DMS153 treated with DMSO at 0.1 percent for 48 hours (cell line): ENCODE data around the gene MRPL46.
"Not testable (repeated sequence)": the region's sequence is repeated elsewhere in the genome, so short reads cannot be mapped to it uniquely, and the experiment has no call there.

Experiments
- DNase-seq: peaks from one replicate; lab custom pipeline; 2025; ENCODE audit not compliant: unreplicated experiment; lab: John Stamatoyannopoulos, UW

The MRPL46 gene

GRCh38 chr15:88479169-88479568 lies 12.0 kb upstream of the MRPL46 start:
- DNase-seq = no peak

GRCh38 chr15:88477904-88478303 lies 10.7 kb upstream of the MRPL46 start:
- no peak for DNase-seq

- DNase-seq = no peak
Measured at GRCh38 chr15:88477126-88477525, 9.9 kb upstream of the MRPL46 start.

GRCh38 chr15:88476635-88477060 lies 9.5 kb upstream of the MRPL46 start:
- peak; percentile 4 for DNase-seq

GRCh38 chr15:88473661-88474293 lies 6.6 kb upstream of the MRPL46 start:
- DNase-seq = not testable (repeated sequence)

GRCh38 chr15:88472225-88472624 lies 5.0 kb upstream of the MRPL46 start:
- no peak for DNase-seq

- no peak for DNase-seq
Measured at GRCh38 chr15:88470625-88471372, 3.6 kb upstream of the MRPL46 start.

- DNase-seq = no peak
Measured at GRCh38 chr15:88469321-88469720, 2.1 kb upstream of the MRPL46 start.

- not testable (repeated sequence) for DNase-seq
Measured at GRCh38 chr15:88468721-88469120, 1.5 kb upstream of the MRPL46 start.

GRCh38 chr15:88467935-88468528 lies 844 bp upstream of the MRPL46 start:
- no peak for DNase-seq

GRCh38 chr15:88465633-88466224 lies 1.5 kb downstream of the MRPL46 start:
- no peak for DNase-seq

- no peak for DNase-seq
Measured at GRCh38 chr15:88463870-88464532, 3.2 kb downstream of the MRPL46 start.

GRCh38 chr15:88456733-88457132 lies 10.5 kb downstream of the MRPL46 start:
- DNase-seq = no peak

- no peak for DNase-seq
Measured at GRCh38 chr15:88454867-88455810, 12.0 kb downstream of the MRPL46 start.

GRCh38 chr15:88454236-88454635 lies 13.0 kb downstream of the MRPL46 start:
- DNase-seq = no peak

- DNase-seq = no peak
Measured at GRCh38 chr15:88453651-88454050, 13.5 kb downstream of the MRPL46 start.

- no peak for DNase-seq
Measured at GRCh38 chr15:88450125-88450798, 16.9 kb downstream of the MRPL46 start.

GRCh38 chr15:88449581-88449980 lies 17.6 kb downstream of the MRPL46 start:
- no peak for DNase-seq

- no peak for DNase-seq
Measured at GRCh38 chr15:88448991-88449461, 18.2 kb downstream of the MRPL46 start.

- no peak for DNase-seq
Measured at GRCh38 chr15:88447741-88448140, 19.4 kb downstream of the MRPL46 start.
